Measurements from ENCODE around the gene PPP1R17.

- TF ChIP-seq, protein P1, sequence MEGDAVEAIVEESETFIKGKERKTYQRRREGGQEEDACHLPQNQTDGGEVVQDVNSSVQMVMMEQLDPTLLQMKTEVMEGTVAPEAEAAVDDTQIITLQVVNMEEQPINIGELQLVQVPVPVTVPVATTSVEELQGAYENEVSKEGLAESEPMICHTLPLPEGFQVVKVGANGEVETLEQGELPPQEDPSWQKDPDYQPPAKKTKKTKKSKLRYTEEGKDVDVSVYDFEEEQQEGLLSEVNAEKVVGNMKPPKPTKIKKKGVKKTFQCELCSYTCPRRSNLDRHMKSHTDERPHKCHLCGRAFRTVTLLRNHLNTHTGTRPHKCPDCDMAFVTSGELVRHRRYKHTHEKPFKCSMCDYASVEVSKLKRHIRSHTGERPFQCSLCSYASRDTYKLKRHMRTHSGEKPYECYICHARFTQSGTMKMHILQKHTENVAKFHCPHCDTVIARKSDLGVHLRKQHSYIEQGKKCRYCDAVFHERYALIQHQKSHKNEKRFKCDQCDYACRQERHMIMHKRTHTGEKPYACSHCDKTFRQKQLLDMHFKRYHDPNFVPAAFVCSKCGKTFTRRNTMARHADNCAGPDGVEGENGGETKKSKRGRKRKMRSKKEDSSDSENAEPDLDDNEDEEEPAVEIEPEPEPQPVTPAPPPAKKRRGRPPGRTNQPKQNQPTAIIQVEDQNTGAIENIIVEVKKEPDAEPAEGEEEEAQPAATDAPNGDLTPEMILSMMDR (IDR thresholded peaks at IDR 0.05), result no peak
- TF ChIP-seq POLR2A (IDR thresholded peaks at IDR 0.05), result no peak
Observed at GRCh38 chr7:31651234-31652062, 35.6 kb upstream of the PPP1R17 start.
